Neural crest cell (in vitro differentiated cells): ENCODE data around the gene MCC. TPM values are rescaled to one million over a fixed set of nuclear protein-coding genes. Genes with fewer than 3 reads are reported as not detected.
"Not testable (repeated sequence)": the region's sequence is repeated elsewhere in the genome, so short reads cannot be mapped to it uniquely, and the experiment has no call there.

ENCODE experiments used
- DNase-seq: peaks from one replicate; pipeline ENCODE4 v3.0.0; 2021; ENCODE audit warnings: low read depth, mixed read lengths, low spot score
- H3K27ac Mint-ChIP-seq: one replicate; pipeline ENCODE4 v1.8.0; 2021; ENCODE audit warnings: mild to moderate bottlenecking, mixed read lengths; ENCODE audit not compliant: unreplicated experiment
- H3K27me3 Mint-ChIP-seq: 2 replicates; pipeline ENCODE4 v1.8.0; 2021; ENCODE audit warnings: low read depth, mild to moderate bottlenecking, mixed read lengths
- H3K36me3 Mint-ChIP-seq: 2 replicates; pipeline ENCODE4 v1.8.0; 2021; ENCODE audit warnings: low read depth, mild to moderate bottlenecking, mixed read lengths
- H3K4me1 Mint-ChIP-seq: 2 replicates; pipeline ENCODE4 v1.8.0; 2021; ENCODE audit warnings: mixed read lengths
- H3K4me3 Mint-ChIP-seq: one replicate; pipeline ENCODE4 v1.8.0; 2021; ENCODE audit warnings: mild to moderate bottlenecking, mixed read lengths
- H3K9me3 Mint-ChIP-seq: 2 replicates; pipeline ENCODE4 v1.8.0; 2021; ENCODE audit warnings: mixed read lengths
- CTCF ChIP-seq: fragments of 200-600 bp; sonication (generic); conservative IDR thresholded peaks from 2 replicates; pipeline ENCODE4 v1.5.0; 2021; ENCODE audit warnings: antibody characterized with exemption, mild to moderate bottlenecking
- total RNA-seq: library from RNA; stranded (reverse); gene quantifications from 2 replicates; pipeline ENCODE4 v1.2.1, GENCODE V29; 2021

Gene MCC
- total RNA-seq, 1 donor from 2014 or later: 10.8 TPM

- peaks cover 12% of the 10 kb centered on the region for H3K9me3 Mint-ChIP-seq
- no peak overlapping the region for H3K27ac Mint-ChIP-seq
- no peak for DNase-seq
- peaks cover 33% of the 10 kb centered on the region for H3K36me3 Mint-ChIP-seq
- H3K4me1 Mint-ChIP-seq: no peaks in the 10 kb centered on the region
- TF ChIP-seq CTCF: no peak
- H3K4me3 Mint-ChIP-seq: no peak overlapping the region
- H3K27me3 Mint-ChIP-seq: no peaks in the 10 kb centered on the region
Measured at GRCh38 chr5:113075019-113075418, 413.2 kb downstream of the MCC start.

- H3K4me3 Mint-ChIP-seq, H3K27ac Mint-ChIP-seq, DNase-seq, H3K9me3 Mint-ChIP-seq, H3K27me3 Mint-ChIP-seq, H3K4me1 Mint-ChIP-seq: not testable (repeated sequence)
- peaks cover 27% of the 10 kb centered on the region for H3K36me3 Mint-ChIP-seq
Measured at GRCh38 chr5:113073629-113074034, 414.6 kb downstream of the MCC start.

GRCh38 chr5:113071401-113071800 lies 416.9 kb downstream of the MCC start:
- Mint-ChIP-seq H3K4me1 (peaks cover 5% of the 10 kb centered on the region), H3K9me3 (peaks cover 3% of the 10 kb centered on the region), H3K36me3 (peaks cover 16% of the 10 kb centered on the region), H3K4me3 (no peak overlapping the region), H3K27me3 (no peaks in the 10 kb centered on the region), H3K27ac (no peak overlapping the region)
- TF ChIP-seq CTCF: no peak
- DNase-seq: no peak

GRCh38 chr5:113070901-113071300 lies 417.4 kb downstream of the MCC start:
- H3K27ac Mint-ChIP-seq: no peak overlapping the region
- peaks cover 12% of the 10 kb centered on the region for H3K36me3 Mint-ChIP-seq
- H3K4me1 Mint-ChIP-seq: peaks cover 5% of the 10 kb centered on the region
- DNase-seq: no peak
- TF ChIP-seq CTCF: no peak
- H3K27me3 Mint-ChIP-seq: no peaks in the 10 kb centered on the region
- no peaks in the 10 kb centered on the region for H3K9me3 Mint-ChIP-seq
- no peak overlapping the region for H3K4me3 Mint-ChIP-seq

- H3K36me3 Mint-ChIP-seq: peaks cover 4% of the 10 kb centered on the region
- no peak overlapping the region for H3K27ac Mint-ChIP-seq
- DNase-seq: no peak
- H3K4me3 Mint-ChIP-seq: no peak overlapping the region
- H3K4me1 Mint-ChIP-seq: peaks cover 5% of the 10 kb centered on the region
- no peaks in the 10 kb centered on the region for H3K27me3 Mint-ChIP-seq
- no peak for TF ChIP-seq CTCF
- H3K9me3 Mint-ChIP-seq: no peaks in the 10 kb centered on the region
Measured at GRCh38 chr5:113068559-113068958, 419.7 kb downstream of the MCC start.

GRCh38 chr5:113067635-113068344 lies 420.5 kb downstream of the MCC start:
- TF ChIP-seq CTCF: no peak
- Mint-ChIP-seq H3K27ac (peak overlapping the region; percentile 35), H3K27me3 (no peaks in the 10 kb centered on the region), H3K9me3 (no peaks in the 10 kb centered on the region), H3K4me1 (peaks cover 5% of the 10 kb centered on the region), H3K36me3 (peaks cover 3% of the 10 kb centered on the region), H3K4me3 (no peak overlapping the region)
- DNase-seq: no peak
